ENCODE measurements around the gene PLIN3.

Gene PLIN3

GRCh38 chr19:4867534-4868285 is at the start of gene PLIN3:
Gene PLIN3, minus strand, starts transcription at chr19:4867667. Its CDS starts 6,273 bp downstream, at chr19:4861394.
- H3K9me3 Mint-ChIP-seq = no peaks in the 10 kb centered on the region
- intact Hi-C loops (cut with micrococcal nuclease) = no loop called here
- peak within 1 kb of the TSS; percentile 91 for H3K4me3 Mint-ChIP-seq
- H3K36me3 Mint-ChIP-seq (ENCODE audit: low read depth) = peaks cover 47% of the 10 kb centered on the region
- peaks cover 79% of the 10 kb centered on the region for H3K4me1 Mint-ChIP-seq (ENCODE audit: low read depth)
- H3K27ac Mint-ChIP-seq = peak within 1 kb of the TSS; percentile 96
- H3K27me3 Mint-ChIP-seq = no peaks in the 10 kb centered on the region

GRCh38 chr19:4916292-4917082 is 49.0 kb upstream of the PLIN3 start:
- H3K9me3 Mint-ChIP-seq = no peaks in the 10 kb centered on the region
- peaks cover 52% of the 10 kb centered on the region for H3K4me1 Mint-ChIP-seq (ENCODE audit: low read depth)
- H3K27ac Mint-ChIP-seq = peak overlapping the region; percentile 95

GRCh38 chr19:4914736-4915501 is 47.5 kb upstream of the PLIN3 start:
- peak overlapping the region; percentile 96 for H3K4me3 Mint-ChIP-seq
- H3K27me3 Mint-ChIP-seq = no peaks in the 10 kb centered on the region
- peak overlapping the region; percentile 95 for H3K27ac Mint-ChIP-seq
- intact Hi-C loops (cut with micrococcal nuclease) = loop anchor here (5.0 kb wide), 3 partner anchors 52 to 183 kb away; partner anchors contain the start of gene KDM4B
- H3K36me3 Mint-ChIP-seq (ENCODE audit: low read depth) = peaks cover 28% of the 10 kb centered on the region
- H3K9me3 Mint-ChIP-seq = no peaks in the 10 kb centered on the region
- peaks cover 64% of the 10 kb centered on the region for H3K4me1 Mint-ChIP-seq (ENCODE audit: low read depth)

More at GRCh38 chr19:4916292-4917082, 49.0 kb upstream of the PLIN3 start:
- H3K4me3 Mint-ChIP-seq = peak overlapping the region; percentile 96
- intact Hi-C loops (cut with micrococcal nuclease) = no loop called here
- H3K36me3 Mint-ChIP-seq (ENCODE audit: low read depth) = peaks cover 28% of the 10 kb centered on the region
- no peaks in the 10 kb centered on the region for H3K27me3 Mint-ChIP-seq

GRCh38 chr19:4913996-4914735 is 46.7 kb upstream of the PLIN3 start:
- Mint-ChIP-seq H3K9me3 (no peaks in the 10 kb centered on the region), H3K4me3 (peak overlapping the region; percentile 96), H3K27me3 (no peaks in the 10 kb centered on the region), H3K27ac (peak overlapping the region; percentile 95), H3K4me1 (ENCODE audit: low read depth) (peaks cover 64% of the 10 kb centered on the region), H3K36me3 (ENCODE audit: low read depth) (peaks cover 28% of the 10 kb centered on the region)
- intact Hi-C loops (cut with micrococcal nuclease) = loop anchor here (5.0 kb wide), 3 partner anchors 53 to 182 kb away; partner anchors contain the start of gene KDM4B

- Mint-ChIP-seq H3K27ac (peak overlapping the region; percentile 73), H3K4me3 (peak overlapping the region; percentile 73), H3K4me1 (ENCODE audit: low read depth) (peaks cover 76% of the 10 kb centered on the region), H3K36me3 (ENCODE audit: low read depth) (peaks cover 30% of the 10 kb centered on the region), H3K27me3 (no peaks in the 10 kb centered on the region), H3K9me3 (no peaks in the 10 kb centered on the region)
- intact Hi-C loops (cut with micrococcal nuclease) = loop anchor here (1.0 to 5.0 kb wide), 5 partner anchors 40 to 180 kb away; partner anchors contain the start of gene KDM4B
Measured at GRCh38 chr19:4911786-4912672, 44.6 kb upstream of the PLIN3 start.

GRCh38 chr19:4911314-4911713 is 43.8 kb upstream of the PLIN3 start:
- no peaks in the 10 kb centered on the region for H3K9me3 Mint-ChIP-seq
- H3K27ac Mint-ChIP-seq = peak overlapping the region; percentile 73
- H3K4me1 Mint-ChIP-seq (ENCODE audit: low read depth) = peaks cover 71% of the 10 kb centered on the region
- intact Hi-C loops (cut with micrococcal nuclease) = loop anchor here (1.0 to 5.0 kb wide), 5 partner anchors 39 to 179 kb away; partner anchors contain the start of gene KDM4B
- H3K36me3 Mint-ChIP-seq (ENCODE audit: low read depth) = peaks cover 31% of the 10 kb centered on the region
- H3K4me3 Mint-ChIP-seq = peak overlapping the region; percentile 73
- no peaks in the 10 kb centered on the region for H3K27me3 Mint-ChIP-seq

- intact Hi-C loops (cut with micrococcal nuclease) = loop anchor here (1.0 to 5.0 kb wide), 5 partner anchors 38 to 178 kb away; partner anchors contain the start of gene KDM4B
- peak overlapping the region; percentile 73 for H3K27ac Mint-ChIP-seq
- no peaks in the 10 kb centered on the region for H3K27me3 Mint-ChIP-seq
- peak overlapping the region; percentile 73 for H3K4me3 Mint-ChIP-seq
- peaks cover 67% of the 10 kb centered on the region for H3K4me1 Mint-ChIP-seq (ENCODE audit: low read depth)
- H3K36me3 Mint-ChIP-seq (ENCODE audit: low read depth) = peaks cover 34% of the 10 kb centered on the region
- H3K9me3 Mint-ChIP-seq = no peaks in the 10 kb centered on the region
Measured at GRCh38 chr19:4910594-4911281, 43.3 kb upstream of the PLIN3 start.

GRCh38 chr19:4909897-4910593 is 42.6 kb upstream of the PLIN3 start:
- Mint-ChIP-seq H3K36me3 (ENCODE audit: low read depth) (peaks cover 34% of the 10 kb centered on the region), H3K27me3 (no peaks in the 10 kb centered on the region), H3K4me1 (ENCODE audit: low read depth) (peaks cover 60% of the 10 kb centered on the region), H3K27ac (peak overlapping the region; percentile 73), H3K9me3 (no peaks in the 10 kb centered on the region), H3K4me3 (peak overlapping the region; percentile 73)
- intact Hi-C loops (cut with micrococcal nuclease) = loop anchor here (2.0 to 5.0 kb wide), 4 partner anchors 57 to 178 kb away; partner anchors contain the start of gene KDM4B

- Mint-ChIP-seq H3K4me3 (peak within 1 kb of the TSS; percentile 73), H3K36me3 (ENCODE audit: low read depth) (peaks cover 31% of the 10 kb centered on the region), H3K27ac (peak within 1 kb of the TSS; percentile 73), H3K27me3 (no peaks in the 10 kb centered on the region), H3K9me3 (no peaks in the 10 kb centered on the region), H3K4me1 (ENCODE audit: low read depth) (peaks cover 53% of the 10 kb centered on the region)
- intact Hi-C loops (cut with micrococcal nuclease) = no loop called here
Measured at GRCh38 chr19:4909156-4909896, 41.9 kb upstream of the PLIN3 start, which contains the start of gene UHRF1. Gene UHRF1, plus strand, starts transcription at chr19:4909501. Its CDS starts 1,385 bp downstream, at chr19:4910886.

- intact Hi-C loops (cut with micrococcal nuclease) = no loop called here
- Mint-ChIP-seq H3K27ac (no peak overlapping the region), H3K9me3 (no peaks in the 10 kb centered on the region), H3K36me3 (ENCODE audit: low read depth) (peaks cover 25% of the 10 kb centered on the region), H3K4me1 (ENCODE audit: low read depth) (peaks cover 47% of the 10 kb centered on the region), H3K4me3 (peak overlapping the region; percentile 73), H3K27me3 (no peaks in the 10 kb centered on the region)
Measured at GRCh38 chr19:4908781-4909155, 41.3 kb upstream of the PLIN3 start.

- Mint-ChIP-seq H3K4me3 (peak overlapping the region; percentile 7), H3K27ac (no peak overlapping the region)
- intact Hi-C loops (cut with micrococcal nuclease) = no loop called here
Measured at GRCh38 chr19:4908360-4908759, 40.9 kb upstream of the PLIN3 start.

More at GRCh38 chr19:4908360-4908759, 40.9 kb upstream of the PLIN3 start:
- peaks cover 43% of the 10 kb centered on the region for H3K4me1 Mint-ChIP-seq (ENCODE audit: low read depth)
- H3K36me3 Mint-ChIP-seq (ENCODE audit: low read depth) = peaks cover 21% of the 10 kb centered on the region
- no peaks in the 10 kb centered on the region for H3K9me3 Mint-ChIP-seq
- no peaks in the 10 kb centered on the region for H3K27me3 Mint-ChIP-seq

Data from dendritic cell treated with granulocyte-macrophage colony-stimulating factor and Interleukin-4, amounts not matched to agents 40 ng/mL and 50 ng/mL, for 4 days (primary cell).